Stimulated activated CD8-positive, alpha-beta memory T cell treated with anti-CD3 and anti-CD28 coated beads, Interleukin-2, amount 100 ng/mL, for 1 hour (primary cell): Measurements from ENCODE around the gene YWHAE.
"Not testable (repeated sequence)": the region's sequence is repeated elsewhere in the genome, so short reads cannot be mapped to it uniquely, and the experiment has no call there.

Source experiments
- DNase-seq, 2 donors: peaks; one replicate each; pipeline ENCODE4 v3.0.0-alpha.2; 2020; ENCODE audit warnings: low read depth in 2 of 2

The YWHAE gene

DNA sequence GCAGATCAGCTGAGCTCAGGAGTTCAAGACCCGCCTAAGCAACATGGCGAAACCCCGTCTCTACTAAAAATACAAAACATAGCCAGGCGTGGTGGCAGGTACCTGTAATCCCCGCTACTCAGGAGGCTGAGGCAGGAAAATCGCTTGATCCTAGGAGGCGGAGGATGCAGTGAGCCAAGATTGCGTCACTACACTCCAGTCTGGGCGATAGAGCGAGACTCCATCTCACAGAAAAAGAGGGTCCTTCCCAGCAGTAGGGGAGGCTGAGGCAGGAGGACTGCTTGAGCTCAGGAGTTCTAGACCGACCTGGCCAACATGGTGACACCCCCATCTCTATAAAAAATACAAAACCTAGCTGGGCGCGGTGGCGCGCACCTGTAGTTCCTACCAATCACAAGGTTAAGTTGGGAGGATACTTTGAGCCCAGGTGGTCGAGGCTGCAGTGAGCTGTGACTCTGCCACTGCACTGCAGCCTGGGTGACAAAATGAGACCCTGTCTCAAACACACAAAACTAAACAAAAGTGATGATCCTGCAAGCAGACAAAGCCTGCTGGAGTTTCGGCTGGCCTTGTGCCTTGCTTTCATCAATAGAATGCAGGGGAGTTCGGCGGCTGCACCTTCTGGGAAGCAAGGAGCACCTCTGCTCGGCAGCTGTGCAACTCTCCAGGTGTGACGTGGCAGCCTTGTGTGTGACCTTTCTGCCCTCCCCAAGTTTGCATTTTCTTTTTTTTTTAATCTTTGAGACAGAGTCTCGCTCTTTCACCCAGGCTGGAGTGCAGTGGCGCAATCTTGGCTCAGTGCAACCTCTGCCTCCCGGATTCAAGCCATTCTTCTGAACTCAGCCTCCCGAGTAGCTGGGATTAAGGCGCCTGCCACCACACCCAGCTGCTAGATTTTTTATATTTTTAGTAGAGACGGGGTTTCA, 12.4 kb upstream of the YWHAE start:
- DNase-seq, result no peak

DNA sequence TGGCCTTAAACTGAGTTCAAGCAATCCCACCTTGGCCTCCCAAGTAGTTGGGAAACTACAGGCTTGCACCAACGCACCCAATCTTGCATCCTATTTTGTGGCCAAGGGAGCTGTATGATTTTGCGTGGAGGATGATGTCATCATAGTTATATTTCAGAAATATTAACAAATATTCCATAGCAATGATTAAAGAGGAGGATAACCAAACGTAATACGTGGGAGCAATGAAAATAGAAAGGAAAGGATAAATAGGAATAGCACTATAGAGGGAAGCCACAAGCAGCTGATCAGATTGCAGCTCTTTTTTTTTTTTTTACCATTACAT, 2.2 kb upstream of the YWHAE start:
- no peak for DNase-seq

DNA sequence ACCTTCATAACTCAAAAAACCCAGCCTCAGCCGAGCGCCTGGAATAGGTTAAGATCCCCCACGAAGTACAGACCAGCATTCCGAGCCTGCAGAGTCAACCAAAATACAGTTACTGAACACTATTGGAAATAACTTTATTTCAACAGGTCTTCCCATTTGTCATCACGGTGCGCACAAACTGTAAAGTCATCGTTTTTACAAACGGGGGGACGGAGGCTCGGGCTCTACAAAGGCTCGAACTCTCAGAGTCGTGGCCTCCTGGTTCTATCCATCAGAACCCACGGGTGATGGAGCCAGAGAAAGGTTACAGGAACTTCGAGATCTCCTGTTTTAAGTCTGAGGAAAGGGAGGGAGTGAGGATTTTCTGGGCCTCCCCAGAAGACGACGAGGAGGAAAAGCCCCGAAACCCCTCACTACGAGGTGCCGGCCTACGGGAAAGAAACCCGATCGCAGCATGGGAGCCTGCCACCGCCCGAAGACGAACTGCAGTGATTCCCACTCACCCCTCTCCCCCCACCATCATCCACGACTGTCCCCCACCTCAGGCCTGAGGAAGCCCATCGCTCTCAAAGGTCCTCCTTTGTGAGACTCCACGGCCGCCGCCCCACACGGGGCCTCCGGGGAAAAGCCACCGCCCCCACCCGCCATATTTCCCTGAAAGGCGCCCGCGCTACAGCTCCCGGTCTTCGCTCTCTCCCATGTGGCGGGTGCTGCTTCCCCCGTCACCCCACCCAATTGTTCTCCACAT, 917 bp downstream of the YWHAE start:
- DNase-seq, result peak in 1 of 2 donors; percentile 10

DNA sequence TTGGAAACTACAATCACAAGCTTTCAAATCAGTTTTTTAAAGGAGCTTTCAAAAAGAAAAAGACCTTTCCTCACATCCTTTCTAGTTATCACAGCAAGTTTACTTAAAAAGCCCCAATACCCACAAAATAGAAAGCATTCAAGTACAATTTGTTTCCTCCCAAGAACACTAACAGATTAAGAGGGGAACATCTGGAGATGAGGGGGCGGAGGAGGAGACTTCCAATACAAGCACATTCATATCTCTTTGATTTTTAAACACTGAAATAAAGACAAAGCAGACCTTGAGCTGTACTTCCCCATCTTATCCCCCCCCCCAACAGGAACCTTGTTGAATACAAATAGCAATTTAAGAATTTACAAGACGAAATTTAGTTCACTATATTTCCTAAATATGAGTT, 2.0 kb downstream of the YWHAE start:
- no peak for DNase-seq

DNA sequence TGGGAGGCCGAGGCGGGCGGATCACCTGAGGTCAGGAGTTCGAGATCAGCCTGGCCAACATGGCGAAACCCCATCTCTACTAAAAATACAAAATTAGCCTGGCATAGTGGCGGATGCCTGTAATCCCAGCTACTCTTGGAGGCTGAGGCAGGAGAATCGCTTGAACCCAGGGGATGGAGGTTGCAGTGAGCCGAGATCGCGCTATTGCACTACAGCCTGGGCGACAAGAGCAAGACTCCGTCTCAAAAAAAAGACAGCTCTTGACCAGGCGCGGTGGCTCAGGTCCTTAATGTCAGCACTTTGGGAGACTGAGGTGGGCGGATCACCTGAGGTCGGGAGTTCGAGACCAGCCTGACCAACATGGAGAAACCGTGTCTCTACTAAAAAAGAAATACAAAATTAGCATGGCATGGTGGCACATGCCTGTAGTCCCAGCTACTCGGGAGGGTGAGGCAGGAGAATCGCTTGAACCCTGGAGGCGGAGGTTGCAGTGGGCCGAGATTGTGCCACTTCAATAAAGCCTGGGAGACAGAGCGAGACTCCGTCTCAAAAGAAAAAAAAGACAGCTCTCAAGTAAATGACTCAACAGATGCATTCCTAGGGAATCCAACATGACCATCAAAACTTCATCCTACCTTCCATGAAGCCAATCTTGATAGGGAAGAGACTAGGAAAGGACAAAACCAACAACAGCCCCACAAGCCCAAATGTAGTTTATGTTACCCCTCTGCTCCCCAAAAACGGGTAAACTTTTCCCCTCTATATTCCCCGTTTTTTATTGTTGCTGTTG, 4.0 kb downstream of the YWHAE start:
- DNase-seq, result not testable (repeated sequence)

DNA sequence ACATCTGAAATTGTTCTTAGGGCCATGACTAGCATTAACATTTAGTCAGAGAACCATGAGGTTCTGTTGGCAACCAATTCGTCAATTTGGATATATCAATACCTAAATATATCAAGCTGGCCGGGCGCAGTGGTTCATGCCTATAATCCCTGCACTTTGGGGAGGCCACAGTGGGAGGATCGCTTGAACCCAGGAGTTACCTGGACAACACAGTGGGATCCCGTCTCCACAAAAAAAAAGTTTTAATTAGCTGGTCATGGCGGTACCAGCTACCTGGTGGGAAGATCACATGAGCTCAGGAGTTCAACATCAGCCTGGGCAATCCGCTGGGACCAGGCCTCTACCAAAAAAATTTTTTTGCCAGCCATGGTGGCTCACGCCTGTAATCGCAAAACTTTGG, 8.4 kb downstream of the YWHAE start:
- DNase-seq, result no peak

DNA sequence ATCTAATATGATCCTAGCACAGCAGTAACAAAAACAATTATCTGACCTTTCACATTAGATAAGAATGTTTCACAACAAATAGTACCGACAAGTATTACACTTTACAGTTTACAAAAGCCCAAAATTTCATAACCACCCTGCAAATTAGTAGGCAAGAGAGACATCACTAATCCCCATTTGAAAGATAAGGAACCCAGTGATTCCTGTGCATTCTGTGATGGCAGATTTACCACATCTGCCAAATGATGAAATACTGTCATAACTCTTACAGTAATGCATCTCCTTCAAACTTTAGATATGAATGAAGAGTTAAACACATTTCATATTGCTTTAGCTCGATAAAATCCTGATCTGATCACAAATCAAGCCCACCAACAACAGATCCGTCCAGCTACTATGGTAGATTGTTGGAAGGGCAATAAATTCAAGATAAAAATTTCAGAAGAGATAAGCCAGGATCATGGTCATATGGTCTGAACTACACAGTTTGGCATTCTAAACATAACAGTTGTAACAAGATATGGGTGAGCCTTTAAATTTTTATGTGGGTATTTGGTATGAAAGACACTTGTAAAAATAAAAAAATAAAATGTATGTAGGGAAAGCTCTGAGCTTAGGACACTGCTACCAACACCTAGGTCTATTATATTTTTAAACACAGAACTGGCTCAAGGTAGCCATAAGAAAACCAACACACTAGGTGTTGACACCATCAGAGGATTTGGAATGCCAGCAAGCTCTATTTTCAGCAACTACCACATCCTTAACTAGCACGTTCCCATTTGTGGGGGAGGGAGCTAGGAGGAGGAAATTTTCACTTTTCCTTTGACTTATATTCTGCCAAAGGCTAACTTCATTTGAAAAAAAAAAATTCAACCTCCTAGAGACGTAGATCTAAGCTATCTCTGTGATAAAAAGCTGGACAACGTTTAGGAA, 9.3 kb downstream of the YWHAE start:
- DNase-seq, result no peak

DNA sequence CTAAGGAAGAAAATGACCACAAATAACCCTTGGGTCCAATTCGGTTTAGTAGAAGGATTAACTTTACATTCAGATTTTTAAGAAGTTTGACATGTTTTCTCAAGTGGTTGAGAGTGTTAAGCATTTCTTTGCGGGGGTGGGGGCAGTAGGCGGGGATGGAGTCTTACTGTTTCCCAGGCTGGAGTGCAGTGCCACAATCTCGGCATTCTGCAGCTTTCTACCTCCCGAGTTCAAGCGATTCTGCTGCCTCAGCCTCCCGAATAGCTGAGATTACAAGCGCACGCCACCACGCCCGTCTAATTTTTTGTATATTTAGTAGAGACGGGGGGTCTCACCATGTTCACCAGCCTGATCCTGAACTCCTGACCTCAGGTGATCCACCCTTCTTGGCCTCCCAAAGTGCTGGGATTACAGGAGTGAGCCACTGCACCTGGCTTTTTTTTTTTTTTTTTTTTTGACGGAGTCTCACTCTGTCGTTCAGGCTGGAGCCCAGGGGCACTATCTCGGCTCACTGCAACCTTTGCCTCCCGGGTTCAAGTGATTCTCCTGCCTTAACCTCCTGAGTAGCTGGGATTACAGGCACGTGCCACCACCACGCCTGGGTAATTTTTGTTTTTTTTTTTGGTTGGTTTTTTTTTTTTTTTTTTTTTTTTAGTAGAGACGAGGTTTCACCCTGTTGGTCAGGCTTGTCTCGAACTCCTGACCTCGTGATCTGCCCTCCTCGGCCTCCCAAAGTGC, 12.4 kb downstream of the YWHAE start:
- not testable (repeated sequence) for DNase-seq

DNA sequence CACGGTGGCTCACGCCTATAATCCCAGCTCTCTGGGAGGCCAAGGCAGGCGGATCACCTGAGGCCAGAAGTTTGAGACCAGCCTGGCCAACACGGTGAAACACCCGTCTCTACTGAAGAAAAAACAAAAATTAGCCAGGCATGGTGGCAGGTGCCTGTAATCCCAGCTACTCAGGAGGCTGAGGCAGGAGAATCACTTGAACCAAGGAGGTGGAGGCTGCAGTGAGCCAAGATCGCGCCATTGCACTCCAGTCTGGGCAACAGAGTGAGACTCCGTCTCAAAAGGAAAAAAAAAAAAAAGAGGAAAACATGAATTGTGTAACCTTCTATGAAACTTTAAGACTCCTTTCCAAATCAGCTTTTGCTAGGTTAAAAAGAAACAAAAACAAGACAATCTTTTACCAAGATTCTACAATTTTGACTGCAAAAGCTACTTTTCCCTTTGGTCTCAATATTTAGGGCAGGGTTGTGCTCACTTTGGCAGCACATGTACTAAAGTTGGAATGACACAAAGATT, 13.3 kb downstream of the YWHAE start:
- not testable (repeated sequence) for DNase-seq

DNA sequence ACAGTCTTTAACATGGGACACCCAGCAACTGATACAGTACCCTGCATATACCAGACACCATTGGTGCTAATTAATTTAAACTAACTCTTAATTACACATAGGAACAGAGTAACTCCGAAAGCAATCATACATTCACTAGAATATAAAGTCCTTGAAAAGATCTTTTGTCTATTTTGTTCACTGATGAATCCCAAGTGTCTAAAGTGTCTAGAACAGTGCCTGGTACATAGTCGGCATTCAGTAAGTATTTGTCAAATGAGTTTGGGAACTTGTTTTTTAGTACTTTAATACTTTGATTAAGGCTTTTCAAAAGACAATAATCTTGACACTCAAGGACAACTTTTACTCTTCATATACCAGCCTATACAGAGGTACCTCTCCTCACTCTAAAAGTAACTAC, 13.8 kb downstream of the YWHAE start:
- DNase-seq, result no peak

DNA sequence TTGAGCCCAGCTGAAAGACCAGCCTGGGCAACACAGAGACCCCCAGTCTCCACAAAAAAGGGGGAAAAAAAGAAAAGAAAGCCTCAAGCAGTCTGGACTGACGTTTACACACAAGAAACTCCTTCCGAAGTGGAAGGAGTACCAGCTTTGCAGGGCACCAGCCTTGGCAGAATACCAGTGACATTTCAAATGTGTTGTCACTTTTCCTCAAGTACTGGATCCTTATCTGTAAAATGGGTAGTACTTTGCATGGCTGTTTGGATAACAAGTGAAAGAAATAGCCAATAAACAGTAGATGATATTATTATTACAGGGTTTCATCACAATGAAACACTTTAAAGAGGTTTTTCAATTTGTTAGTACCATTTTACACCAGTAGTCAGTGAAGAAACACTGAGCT, 14.2 kb downstream of the YWHAE start:
- DNase-seq, result no peak

DNA sequence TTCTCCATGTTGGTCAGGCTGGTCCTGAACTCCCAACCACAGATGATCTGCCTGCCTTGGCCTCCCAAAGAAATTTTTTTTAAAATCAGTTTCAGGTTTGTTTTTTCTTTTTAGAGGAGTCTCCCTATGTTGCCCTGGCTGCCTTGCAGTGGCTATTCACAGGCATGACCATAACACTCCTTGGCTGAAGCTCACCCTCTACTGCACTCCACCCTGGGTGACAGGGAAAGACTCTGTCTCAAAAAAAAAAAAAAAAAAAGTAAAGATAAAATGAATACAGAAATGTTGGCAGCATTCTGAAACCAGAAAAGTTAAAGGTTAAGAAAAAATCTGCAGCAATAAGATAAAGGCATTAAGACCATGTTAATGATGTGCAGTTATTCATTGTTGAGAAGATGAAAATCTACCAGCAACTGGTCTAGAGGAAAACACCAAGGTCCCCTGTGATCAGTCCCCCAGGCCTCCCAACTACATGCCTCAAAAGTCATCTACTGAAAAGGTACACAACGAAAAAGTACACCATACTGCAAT, 15.1 kb downstream of the YWHAE start:
- DNase-seq, result no peak

DNA sequence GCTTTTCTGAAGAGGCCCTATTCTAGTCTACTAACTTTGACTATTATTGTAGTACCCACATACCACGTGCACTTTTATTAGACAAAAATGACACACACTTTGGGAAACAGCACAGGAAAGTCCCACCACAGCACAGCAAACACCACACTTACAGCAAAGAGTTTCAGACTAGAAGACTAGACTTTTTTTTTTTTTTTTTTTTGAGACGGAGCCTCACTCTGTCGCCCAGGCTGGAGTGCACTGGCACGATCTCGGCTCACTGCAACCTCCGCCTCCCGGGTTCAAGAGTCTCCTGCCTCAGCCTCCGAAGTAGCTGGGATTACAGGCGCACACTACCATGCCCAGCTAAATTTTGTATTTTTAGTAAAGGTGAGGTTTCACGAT, 20.1 kb downstream of the YWHAE start:
- DNase-seq, result no peak

DNA sequence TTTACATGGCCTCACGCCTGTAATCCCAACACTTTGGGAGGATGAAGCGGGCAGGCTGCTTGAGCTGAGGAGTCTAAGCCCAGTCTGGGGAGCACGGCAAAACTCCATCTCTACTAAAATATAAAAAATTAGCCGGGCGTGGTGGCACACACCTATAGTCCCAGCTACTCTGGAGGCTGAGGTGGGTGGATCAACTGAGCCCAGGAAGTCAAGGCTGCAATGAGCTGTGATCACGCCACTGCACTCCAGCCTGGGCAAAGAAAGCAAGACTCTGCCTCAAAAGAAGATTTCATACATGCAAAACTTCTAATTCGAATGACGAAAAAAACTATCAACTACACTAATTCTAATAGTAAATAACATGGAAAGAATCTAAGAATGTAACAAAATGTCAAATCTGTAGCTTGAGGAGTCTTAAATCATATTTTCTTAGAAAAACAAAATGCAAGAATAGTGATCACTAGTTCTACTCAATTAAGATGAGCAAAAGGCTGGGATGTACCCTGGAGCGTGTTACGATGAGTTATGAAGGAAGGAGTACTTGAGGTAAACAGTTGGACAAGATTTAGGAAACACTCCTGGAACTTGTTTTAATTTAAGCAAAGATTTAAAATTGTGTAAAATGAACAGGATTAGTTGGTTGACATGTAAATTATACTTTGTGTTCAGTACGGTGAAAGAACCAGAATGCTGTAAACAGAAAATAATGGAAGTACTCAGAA, 20.7 kb downstream of the YWHAE start:
- DNase-seq, result no peak

DNA sequence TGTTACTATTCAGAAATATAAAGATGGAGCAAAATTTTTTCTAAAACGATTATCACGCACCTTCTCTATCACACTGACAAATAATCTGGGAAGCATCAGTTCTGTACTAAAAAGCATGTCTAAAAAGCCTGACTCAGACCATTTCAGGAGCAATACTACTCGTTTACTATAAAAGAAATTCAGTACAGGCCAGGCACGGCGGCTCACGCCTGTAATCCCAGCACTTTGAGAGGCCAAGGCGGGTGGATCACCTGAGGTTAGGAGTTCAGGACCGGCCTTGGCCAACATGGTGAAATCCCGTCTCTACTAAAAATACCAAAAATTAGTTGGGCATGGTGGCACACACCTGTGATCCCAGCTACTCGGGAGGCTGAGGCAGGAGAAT, 21.6 kb downstream of the YWHAE start:
- DNase-seq, result not testable (repeated sequence)

DNA sequence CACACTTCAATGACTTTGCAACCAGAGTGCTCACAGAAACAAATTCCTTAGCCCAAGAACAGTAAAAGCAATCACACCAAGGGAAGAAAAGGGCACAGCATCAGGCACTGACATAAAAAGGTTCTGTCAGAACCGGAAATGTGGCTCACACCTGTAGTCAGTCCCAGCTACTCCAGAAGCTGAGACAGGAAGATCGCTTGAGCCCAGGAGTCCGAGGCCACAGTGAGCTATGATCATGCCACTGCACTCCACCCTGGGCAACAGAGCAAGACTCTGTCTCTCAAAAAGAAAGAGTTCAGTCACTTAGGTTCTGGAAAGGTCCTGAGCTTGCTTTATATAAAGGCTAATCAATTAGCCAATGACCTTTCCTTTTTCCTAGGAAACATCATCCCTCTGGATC, 22.7 kb downstream of the YWHAE start:
- DNase-seq, result no peak

DNA sequence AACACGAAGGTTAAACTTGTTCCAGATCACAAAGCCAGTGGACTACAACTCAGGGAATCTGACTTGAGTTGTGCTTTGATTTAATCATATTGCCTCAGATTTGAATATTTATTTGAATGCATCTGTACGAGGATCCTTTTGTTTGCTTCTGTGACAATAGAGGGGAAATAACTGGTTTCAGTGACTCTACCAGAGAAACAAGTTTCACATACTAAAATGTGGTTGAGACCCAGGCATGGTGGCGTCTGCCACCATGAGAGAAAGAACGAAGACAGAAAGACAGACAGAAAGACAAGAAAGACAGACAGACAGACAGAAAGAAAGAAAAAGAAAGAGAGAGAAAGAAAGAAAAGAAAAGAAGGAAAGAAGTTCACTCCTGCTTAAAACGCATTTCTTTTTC, 24.0 kb downstream of the YWHAE start:
- no peak for DNase-seq

DNA sequence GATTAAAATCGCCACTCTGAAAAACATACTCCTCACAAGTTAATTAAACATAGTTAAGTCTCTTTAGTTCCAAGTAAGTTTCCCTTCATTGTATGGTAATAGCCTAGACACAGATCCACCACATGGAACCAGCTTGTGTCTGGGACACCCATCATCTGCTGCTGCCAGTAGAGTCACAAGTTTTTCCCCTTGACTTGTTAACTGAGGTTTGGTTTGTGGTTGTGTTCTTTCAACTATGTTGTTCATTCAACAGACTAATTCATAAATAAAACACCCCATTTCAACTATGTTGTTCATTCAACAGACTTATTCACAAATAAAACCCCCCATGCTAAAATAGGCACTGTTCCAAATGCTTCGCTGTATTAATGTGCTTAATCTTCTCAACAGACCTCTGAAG, 24.4 kb downstream of the YWHAE start:
- no peak for DNase-seq

DNA sequence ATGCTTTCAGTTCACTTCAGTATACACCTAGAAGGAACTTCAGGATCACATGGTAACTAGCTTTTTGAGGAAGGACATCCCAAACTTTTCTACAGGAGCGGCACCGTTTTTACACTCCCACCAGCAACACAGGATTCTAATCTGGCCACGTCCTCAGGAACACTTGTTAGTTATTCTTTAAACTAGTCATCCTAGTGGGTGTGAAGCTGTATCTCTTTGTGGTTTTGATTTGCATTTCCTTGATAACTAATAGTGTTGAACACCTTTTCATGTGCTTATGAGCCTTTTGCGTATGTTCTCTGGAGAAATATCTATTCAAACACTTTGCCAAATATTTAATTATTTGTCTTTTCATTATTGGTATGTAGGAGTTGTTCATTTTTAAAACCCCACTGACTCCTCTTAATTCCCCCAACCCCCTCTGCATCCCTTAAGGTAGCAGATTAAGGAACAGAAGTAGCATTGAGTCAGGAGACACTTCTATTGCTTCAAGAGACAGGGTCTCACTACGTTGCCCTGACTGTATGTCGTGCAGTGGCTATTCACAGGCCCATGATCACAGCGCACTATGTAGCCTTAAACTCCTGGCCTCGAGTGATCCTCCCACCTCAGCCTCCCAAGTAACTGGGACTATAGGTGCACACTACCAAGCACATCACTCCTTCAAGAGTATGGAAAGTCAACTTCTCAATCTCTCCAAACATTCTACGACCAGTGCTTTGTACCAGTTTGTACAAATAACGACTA, 25.4 kb downstream of the YWHAE start:
- no peak for DNase-seq
